Fibroblast of mammary gland (primary cell): ENCODE results near the gene PHF21A.
A peak's percentile ranks its signal among the peaks of the same experiment; 100 is the strongest.

Experiments used
- DNase-seq: peaks from one replicate; pipeline ENCODE4 v3.0.0-alpha.2; 2010; ENCODE audit warnings: low read depth
- H3K4me3 ChIP-seq: 2 replicates; pipeline ENCODE4 v1.5.1; 2011; ENCODE audit warnings: low read depth, mild to moderate bottlenecking, low read length, moderate library complexity; ENCODE audit not compliant: control insufficient read depth
- CTCF ChIP-seq: conservative IDR thresholded peaks from 2 replicates; pipeline ENCODE4 v1.5.1; 2011; ENCODE audit warnings: low read depth, low read length, inconsistent platforms; ENCODE audit not compliant: control insufficient read depth, insufficient read depth

Gene PHF21A

DNA sequence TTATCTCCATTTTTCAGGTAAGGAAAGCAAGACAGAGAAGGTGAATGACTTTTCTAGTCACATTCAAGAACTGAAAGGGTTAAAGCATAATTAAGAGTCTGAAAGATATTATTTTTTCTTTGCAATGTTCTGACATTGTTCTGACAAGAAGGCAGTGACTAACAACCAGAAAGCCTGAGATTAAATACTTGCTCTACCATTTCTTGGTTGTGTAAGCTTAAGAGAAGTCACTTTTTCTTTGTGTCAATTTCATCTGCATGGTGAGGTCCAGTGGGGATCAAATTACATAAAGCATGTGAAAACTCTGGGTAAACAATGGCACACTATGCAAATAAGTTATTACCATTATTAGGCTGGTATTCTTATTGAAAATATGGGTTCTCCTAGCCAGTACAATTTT lies 73.7 kb downstream of the PHF21A start:
- DNase-seq: peak; percentile 18

DNA sequence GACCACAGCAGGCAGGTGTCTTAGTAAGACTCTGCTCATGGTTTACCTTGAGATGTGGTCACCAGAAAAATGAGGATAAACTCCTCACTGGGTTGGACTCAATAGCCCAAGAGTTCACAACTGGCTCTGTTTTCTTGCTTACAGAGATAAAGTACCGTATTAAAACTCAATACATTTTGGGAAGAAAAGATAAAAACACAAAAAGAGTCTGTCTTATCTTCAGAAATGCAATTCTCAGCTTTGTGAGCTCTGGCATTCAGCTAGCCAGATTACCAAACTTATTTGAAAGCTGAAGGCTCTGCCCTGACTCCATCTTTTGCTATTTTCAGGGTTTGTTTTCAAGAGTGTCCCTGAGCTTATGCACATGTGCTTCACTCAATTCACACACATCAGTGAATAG lies 75.4 kb downstream of the PHF21A start:
- no peak for TF ChIP-seq CTCF

More for the DNA sequence above, 73.7 kb downstream of the PHF21A start:
- no peak overlapping the region for H3K4me3 ChIP-seq
- TF ChIP-seq CTCF: no peak

DNA sequence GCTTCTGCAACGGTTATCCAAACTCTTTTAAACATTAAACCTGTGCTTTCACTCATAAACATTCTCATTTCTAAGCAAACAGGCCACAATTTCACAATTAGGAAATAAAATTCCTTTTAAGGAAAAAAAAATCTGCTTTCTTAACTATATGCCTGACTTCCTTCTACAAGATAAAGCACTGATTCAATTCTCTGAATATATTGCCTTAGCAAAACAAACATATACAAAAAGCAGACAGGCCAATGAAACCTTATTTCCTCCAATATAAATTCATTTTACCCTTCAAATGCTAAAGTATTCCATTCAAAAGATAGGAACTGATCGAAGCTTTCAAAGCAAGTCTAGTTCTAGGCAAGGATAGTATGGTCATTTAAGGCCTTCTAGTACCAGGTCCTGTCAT lies 76.7 kb downstream of the PHF21A start:
- no peak for TF ChIP-seq CTCF

More for the DNA sequence above, 75.4 kb downstream of the PHF21A start:
- H3K4me3 ChIP-seq: no peak overlapping the region
- DNase-seq: no peak

DNA sequence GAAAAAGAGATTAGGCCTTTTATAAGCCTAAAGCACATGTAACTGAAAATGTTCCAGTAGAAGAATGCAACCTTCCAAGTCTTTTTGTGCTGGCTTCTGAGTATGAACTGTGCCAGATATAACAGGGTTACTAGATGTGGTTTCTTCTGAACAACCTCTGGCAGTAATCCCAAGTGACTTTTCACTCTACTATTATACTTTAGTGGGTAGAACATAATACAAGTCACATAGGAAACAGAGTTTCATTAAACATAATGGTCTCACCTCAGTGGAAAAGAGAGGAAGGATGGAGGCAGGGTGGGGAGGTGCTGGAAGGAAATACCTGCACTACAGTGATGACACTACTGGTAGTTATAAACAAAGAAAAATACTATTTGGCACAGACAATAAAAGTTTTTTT lies 81.3 kb downstream of the PHF21A start:
- no peak for TF ChIP-seq CTCF
- DNase-seq: peak; percentile 66
- no peak overlapping the region for H3K4me3 ChIP-seq

More for the DNA sequence above, 76.7 kb downstream of the PHF21A start:
- H3K4me3 ChIP-seq: no peak overlapping the region
- DNase-seq: no peak

DNA sequence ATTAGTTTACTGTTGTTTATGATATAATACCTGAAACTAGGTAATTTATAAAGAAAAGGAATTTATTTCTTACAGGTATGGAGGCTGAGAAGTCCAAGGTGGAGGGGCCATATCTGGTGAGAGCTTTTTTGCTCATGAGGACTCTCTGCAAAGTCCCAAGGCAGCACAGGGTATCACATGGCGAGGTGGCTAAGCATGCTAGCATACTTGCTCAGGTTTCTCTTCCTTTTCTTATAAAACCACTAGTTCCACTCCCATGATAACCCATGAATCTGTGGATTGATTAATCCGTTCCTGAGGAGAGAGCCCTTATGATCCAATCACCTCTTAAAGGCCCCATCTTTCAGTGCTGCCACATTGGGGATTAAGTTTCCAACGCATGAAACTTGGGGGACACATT lies 82.7 kb downstream of the PHF21A start:
- DNase-seq: no peak
- no peak overlapping the region for H3K4me3 ChIP-seq
- TF ChIP-seq CTCF: no peak

GRCh38 chr11:46036969-46037368 lies 84.3 kb downstream of the PHF21A start:
- no peak overlapping the region for H3K4me3 ChIP-seq
- DNase-seq: no peak
- no peak for TF ChIP-seq CTCF

GRCh38 chr11:46036009-46036408 lies 85.2 kb downstream of the PHF21A start:
- no peak for TF ChIP-seq CTCF
- H3K4me3 ChIP-seq: no peak overlapping the region
- no peak for DNase-seq
